Rectal smooth muscle tissue (tissue), 1 donor: ENCODE measurements around the gene GSK3B.

Source experiments
- H3K27ac ChIP-seq: one replicate; pipeline ENCODE4 v1.7.0; 2013; ENCODE audit warnings: low read depth, low read length, inconsistent platforms
- H3K27me3 ChIP-seq: one replicate; pipeline ENCODE4 v1.7.0; 2013; ENCODE audit warnings: low read length; ENCODE audit not compliant: control insufficient read depth, insufficient read depth
- H3K36me3 ChIP-seq: one replicate; pipeline ENCODE4 v1.7.0; 2013; ENCODE audit warnings: low read length; ENCODE audit not compliant: control insufficient read depth, insufficient read depth
- H3K4me1 ChIP-seq: one replicate; pipeline ENCODE4 v1.7.0; 2013; ENCODE audit warnings: low read length; ENCODE audit not compliant: control insufficient read depth, insufficient read depth
- H3K4me3 ChIP-seq: one replicate; pipeline ENCODE4 v1.7.0; 2013; ENCODE audit warnings: low read length
- H3K9ac ChIP-seq: one replicate; pipeline ENCODE4 v1.7.0; 2013; ENCODE audit warnings: low read length

The GSK3B gene

GRCh38 chr3:119934249-119934648, 160.0 kb downstream of the GSK3B start:
- Histone ChIP-seq H3K27me3 (no peaks in the 10 kb centered on the region), H3K36me3 (no peaks in the 10 kb centered on the region), H3K27ac (no peak overlapping the region), H3K9ac (no peak overlapping the region), H3K4me1 (no peaks in the 10 kb centered on the region), H3K4me3 (no peak overlapping the region)

DNA sequence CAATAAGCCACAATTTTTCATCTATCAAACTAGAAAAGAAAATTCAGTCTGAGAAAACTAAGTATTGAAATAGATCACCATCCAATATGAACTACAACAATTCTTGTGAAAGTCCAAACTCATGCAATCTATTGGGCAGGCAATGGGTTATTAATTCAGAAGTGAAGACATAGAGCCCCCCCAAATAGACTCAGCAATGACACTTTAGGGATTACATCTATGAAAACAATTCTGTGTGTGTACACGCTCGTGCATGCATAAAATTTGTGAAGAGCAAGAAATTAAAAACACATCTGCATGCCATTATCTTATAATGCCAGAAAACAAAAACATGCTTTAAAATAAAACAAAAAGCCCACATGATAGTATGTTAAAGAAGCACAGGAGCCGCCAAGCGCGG, 161.0 kb downstream of the GSK3B start:
- H3K27me3 ChIP-seq, result no peaks in the 10 kb centered on the region
- no peak overlapping the region for H3K4me3 ChIP-seq
- no peak overlapping the region for H3K9ac ChIP-seq
- H3K27ac ChIP-seq, result no peak overlapping the region
- H3K36me3 ChIP-seq, result no peaks in the 10 kb centered on the region
- no peaks in the 10 kb centered on the region for H3K4me1 ChIP-seq

GRCh38 chr3:119930286-119930685, 164.0 kb downstream of the GSK3B start:
- Histone ChIP-seq H3K36me3 (no peaks in the 10 kb centered on the region), H3K9ac (no peak overlapping the region), H3K27me3 (no peaks in the 10 kb centered on the region), H3K4me3 (no peak overlapping the region), H3K27ac (no peak overlapping the region), H3K4me1 (no peaks in the 10 kb centered on the region)

DNA sequence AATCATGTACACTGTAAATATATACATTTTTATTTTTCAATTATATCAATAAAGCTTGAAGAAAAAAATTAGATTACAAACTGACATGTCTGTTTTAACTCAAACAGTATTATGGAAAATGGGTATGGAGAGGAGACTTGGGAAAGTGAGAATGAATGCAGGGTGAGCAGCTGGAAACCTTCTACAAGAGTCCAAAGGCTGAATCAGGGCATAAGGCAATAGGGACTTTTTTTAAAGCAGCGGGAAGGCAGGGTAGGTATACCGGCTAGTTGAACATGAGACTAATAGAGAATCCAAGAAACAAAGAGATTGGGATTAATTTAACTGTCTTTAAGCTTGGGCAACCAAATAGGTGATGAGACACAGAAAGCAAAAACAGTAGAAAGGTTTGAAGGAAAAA, 167.1 kb downstream of the GSK3B start:
- no peak overlapping the region for H3K4me3 ChIP-seq
- no peaks in the 10 kb centered on the region for H3K4me1 ChIP-seq
- H3K9ac ChIP-seq, result no peak overlapping the region
- H3K36me3 ChIP-seq, result no peaks in the 10 kb centered on the region
- H3K27me3 ChIP-seq, result no peaks in the 10 kb centered on the region
- H3K27ac ChIP-seq, result no peak overlapping the region

DNA sequence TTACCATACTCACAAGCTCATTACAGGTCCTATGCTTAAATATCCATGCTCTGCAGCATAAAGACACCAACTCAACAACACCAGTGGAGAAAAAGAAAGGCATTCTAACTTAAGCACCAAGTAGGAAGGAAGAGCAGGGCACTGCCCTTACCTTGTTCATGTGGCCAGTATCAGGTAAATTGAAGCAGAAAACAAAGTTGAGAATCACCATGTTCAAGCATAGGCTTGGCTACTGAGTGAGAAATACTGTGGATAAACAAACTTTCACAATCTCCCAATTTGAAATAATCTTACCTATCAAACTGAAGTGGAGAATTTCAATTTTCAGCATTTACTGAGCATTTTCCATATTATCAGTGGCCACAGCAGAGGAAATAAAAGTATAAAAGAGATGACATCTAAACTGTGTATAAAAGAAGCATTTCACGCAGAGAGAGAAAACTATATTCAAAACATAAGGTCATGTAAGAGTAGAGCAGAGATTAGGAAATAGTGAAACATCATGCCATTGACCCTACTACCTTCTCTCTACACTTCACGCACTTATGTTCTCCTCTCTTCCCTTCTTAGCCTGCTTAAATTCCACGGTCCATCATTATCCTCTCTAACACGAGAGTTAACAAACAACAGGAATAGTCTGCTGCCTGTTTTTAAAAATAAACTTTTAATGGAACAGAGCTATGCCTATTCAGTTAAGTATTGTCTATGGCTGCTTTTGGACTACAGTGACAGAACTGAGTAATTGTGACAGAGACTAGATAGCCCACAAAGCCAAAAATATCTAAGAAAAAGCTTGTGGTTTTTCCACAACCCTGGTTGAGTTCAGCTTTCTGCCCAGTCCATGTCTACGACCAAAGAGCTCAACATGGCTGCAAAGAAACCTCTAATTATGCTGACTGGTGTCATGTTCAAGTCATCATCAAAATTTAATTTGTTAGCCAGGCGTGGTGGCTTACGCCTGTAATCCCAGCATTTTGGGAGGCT, 169.8 kb downstream of the GSK3B start:
- no peak overlapping the region for H3K9ac ChIP-seq
- no peaks in the 10 kb centered on the region for H3K4me1 ChIP-seq
- no peaks in the 10 kb centered on the region for H3K27me3 ChIP-seq
- no peaks in the 10 kb centered on the region for H3K36me3 ChIP-seq
- H3K27ac ChIP-seq, result no peak overlapping the region
- H3K4me3 ChIP-seq, result no peak overlapping the region

DNA sequence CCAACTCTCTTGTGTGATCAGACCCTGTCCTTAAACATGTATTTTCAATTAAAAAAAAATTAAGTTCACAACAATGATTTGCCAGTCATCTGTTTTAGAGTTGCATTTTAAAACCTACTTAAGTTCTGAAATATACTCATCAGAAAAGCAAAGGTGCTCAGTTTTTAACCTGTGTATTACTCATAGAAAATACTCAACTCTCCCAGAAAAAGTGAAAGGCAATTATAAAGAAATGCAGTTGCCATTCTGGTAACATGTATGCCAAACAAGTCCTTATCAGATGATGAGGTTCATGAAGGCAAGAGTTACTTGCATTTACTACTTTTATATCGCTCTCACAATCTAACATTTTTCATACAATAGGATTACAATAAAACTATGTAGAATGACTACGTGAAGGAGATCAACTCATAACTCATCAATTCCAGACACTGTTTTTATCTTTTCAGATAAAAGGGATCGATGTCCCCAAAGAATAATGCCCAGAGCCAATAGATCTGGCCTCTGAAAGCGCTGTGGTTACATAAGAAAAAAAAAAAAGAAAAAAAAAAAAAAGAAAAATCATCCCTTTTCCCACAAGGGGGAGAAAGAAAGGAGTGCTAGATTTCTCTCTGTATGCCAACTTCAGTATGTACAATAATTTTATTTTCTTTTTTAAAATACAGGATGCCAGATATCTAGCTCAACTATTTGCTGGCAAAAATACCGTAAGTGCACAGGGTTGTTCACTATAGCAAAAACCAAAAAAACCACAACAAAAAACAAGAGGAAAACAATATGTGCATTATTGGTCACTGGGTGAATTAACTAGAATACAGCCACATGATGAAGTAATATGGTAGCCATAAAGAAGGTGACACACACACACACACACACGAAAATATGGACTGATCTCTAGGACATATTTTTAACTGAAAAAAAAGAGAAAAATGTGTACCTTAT, 175.0 kb downstream of the GSK3B start:
- H3K4me1 ChIP-seq, result no peaks in the 10 kb centered on the region
- H3K27ac ChIP-seq, result no peak overlapping the region
- no peak overlapping the region for H3K9ac ChIP-seq
- H3K36me3 ChIP-seq, result no peaks in the 10 kb centered on the region
- H3K4me3 ChIP-seq, result no peak overlapping the region
- H3K27me3 ChIP-seq, result no peaks in the 10 kb centered on the region

DNA sequence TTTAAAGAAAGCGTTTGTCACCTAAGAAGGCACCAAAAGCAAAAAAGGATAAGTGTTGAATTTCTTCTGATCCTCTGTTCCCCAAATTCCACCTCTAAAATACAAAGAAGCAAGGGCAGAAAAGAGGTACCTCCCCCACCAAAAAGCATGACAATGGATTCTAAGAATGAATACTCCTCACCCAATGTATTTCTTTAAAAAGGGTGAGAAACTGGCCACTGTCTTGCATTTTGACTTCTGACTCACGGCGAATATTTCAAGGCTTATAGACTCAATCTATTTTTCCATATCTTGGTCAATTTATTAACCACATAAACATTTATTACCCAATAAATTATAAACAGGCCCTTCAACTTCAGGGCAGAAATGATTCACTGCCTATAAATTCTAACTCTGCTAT, 181.2 kb downstream of the GSK3B start:
- no peak overlapping the region for H3K9ac ChIP-seq
- no peak overlapping the region for H3K4me3 ChIP-seq
- H3K36me3 ChIP-seq, result no peaks in the 10 kb centered on the region
- no peaks in the 10 kb centered on the region for H3K4me1 ChIP-seq
- H3K27me3 ChIP-seq, result no peaks in the 10 kb centered on the region
- H3K27ac ChIP-seq, result no peak overlapping the region

DNA sequence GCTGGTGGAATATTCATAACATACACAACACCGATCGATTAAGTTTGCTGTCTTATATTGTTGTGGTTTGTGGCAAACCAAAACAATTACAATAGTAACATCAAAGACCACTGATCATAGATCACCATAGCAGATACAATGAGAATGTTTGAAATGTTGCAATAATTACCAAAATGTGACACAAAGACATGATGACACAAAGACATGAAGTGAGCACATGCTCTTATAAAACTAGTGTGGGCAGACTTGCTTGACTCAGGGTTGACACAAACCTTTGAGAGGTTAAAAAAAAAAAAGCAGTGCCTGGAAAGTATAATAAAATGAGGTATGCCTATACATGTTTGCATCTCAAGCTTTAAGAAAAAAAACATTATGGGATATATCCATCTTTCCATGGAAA, 182.0 kb downstream of the GSK3B start:
- no peaks in the 10 kb centered on the region for H3K36me3 ChIP-seq
- H3K4me1 ChIP-seq, result no peaks in the 10 kb centered on the region
- H3K27me3 ChIP-seq, result no peaks in the 10 kb centered on the region
- no peak overlapping the region for H3K4me3 ChIP-seq
- H3K27ac ChIP-seq, result no peak overlapping the region
- H3K9ac ChIP-seq, result no peak overlapping the region

GRCh38 chr3:119911748-119912147, 182.5 kb downstream of the GSK3B start:
- no peak overlapping the region for H3K9ac ChIP-seq
- no peaks in the 10 kb centered on the region for H3K36me3 ChIP-seq
- no peaks in the 10 kb centered on the region for H3K27me3 ChIP-seq
- H3K4me3 ChIP-seq, result no peak overlapping the region
- no peaks in the 10 kb centered on the region for H3K4me1 ChIP-seq
- H3K27ac ChIP-seq, result no peak overlapping the region

DNA sequence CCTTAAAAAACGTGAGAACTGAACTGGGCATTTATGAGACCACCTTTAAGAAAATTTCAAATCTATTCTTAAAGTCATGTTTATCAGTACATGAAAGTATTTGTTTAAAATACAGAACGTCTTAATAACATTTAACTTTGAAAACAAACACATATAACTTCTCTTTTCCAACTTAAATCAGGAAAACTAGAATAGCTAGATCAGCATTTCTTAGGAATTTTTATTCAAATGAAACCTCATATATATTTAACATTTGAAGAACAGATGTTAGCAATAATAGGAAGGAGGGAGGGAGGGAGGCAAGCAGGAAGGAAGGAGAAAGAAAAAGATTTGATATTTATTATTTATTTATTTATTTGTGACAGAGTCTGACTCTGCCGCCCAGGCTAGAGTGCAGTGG, 192.2 kb downstream of the GSK3B start:
- no peak overlapping the region for H3K9ac ChIP-seq
- H3K4me3 ChIP-seq, result no peak overlapping the region
- H3K27ac ChIP-seq, result no peak overlapping the region
- H3K27me3 ChIP-seq, result no peaks in the 10 kb centered on the region
- H3K36me3 ChIP-seq, result no peaks in the 10 kb centered on the region
- H3K4me1 ChIP-seq, result no peaks in the 10 kb centered on the region

DNA sequence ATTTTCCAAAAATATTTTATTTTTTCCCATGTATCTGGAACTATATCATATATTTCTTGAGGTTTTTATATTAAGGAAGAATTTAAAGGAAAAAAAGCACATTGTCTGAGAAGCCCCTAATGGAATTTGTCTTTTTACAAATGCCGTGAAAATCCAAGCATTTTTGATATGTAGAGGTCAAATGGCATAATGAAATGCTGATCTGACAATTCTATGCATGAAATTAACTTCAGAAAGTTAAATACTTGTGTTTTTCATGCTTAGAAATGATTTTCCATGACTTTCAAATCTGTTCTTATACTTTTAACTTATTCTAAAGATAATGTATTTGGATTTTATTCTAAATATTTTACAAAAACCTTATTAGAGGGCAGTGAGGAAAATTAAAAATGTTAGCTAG, 193.1 kb downstream of the GSK3B start:
- no peaks in the 10 kb centered on the region for H3K27me3 ChIP-seq
- H3K4me3 ChIP-seq, result no peak overlapping the region
- no peak overlapping the region for H3K9ac ChIP-seq
- no peaks in the 10 kb centered on the region for H3K4me1 ChIP-seq
- H3K27ac ChIP-seq, result no peak overlapping the region
- H3K36me3 ChIP-seq, result no peaks in the 10 kb centered on the region

DNA sequence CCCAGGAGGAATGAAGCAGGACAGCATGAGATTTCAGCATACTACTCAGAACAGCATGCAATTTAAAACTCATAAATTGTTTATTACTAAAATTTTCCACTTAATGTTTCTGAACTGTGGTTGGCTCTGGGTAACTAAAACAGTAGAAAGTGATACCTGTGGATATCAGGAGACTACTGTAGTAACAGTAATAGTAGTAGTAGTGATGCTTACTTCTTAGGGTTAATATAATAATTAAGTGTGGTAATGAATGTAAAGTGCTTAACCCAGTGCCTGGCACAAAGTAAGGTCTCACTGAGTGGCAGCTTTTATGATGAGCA, 195.1 kb downstream of the GSK3B start:
- no peak overlapping the region for H3K4me3 ChIP-seq
- no peak overlapping the region for H3K27ac ChIP-seq
- H3K36me3 ChIP-seq, result no peaks in the 10 kb centered on the region
- H3K27me3 ChIP-seq, result no peaks in the 10 kb centered on the region
- H3K4me1 ChIP-seq, result no peaks in the 10 kb centered on the region
- H3K9ac ChIP-seq, result no peak overlapping the region
